ENCODE measurements around the gene SYMPK.

The SYMPK gene

DNA sequence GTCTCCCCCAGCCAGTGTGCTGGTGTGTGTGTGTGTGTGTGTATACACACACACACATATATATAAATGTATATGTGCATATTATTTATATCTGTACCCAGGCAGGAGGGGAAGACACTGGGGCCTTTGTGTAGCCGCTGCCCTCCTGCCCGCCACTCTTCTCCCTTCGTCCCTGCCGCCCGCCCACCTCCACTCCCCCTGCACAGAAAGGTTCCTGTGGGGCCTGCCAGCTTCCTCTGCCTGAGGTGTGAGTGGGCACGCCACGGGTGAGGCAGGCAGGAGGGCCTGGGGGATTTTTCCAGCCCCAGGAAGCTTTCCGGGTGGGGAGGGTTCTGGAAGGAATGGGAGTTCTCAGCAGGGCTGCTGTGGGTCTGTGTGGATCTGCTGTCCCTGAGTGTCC lies 16.1 kb upstream of the SYMPK start:
- H3K9me3 Mint-ChIP-seq: no peaks in the 10 kb centered on the region
- H3K4me3 Mint-ChIP-seq: no peak overlapping the region
- no peak overlapping the region for H3K27ac Mint-ChIP-seq
- no peak for DNase-seq
- peaks cover 5% of the 10 kb centered on the region for H3K36me3 Mint-ChIP-seq (ENCODE audit: low read depth)
- peaks cover 4% of the 10 kb centered on the region for H3K27me3 Mint-ChIP-seq (ENCODE audit: low read depth, poor library complexity)
- TF ChIP-seq, protein P1, sequence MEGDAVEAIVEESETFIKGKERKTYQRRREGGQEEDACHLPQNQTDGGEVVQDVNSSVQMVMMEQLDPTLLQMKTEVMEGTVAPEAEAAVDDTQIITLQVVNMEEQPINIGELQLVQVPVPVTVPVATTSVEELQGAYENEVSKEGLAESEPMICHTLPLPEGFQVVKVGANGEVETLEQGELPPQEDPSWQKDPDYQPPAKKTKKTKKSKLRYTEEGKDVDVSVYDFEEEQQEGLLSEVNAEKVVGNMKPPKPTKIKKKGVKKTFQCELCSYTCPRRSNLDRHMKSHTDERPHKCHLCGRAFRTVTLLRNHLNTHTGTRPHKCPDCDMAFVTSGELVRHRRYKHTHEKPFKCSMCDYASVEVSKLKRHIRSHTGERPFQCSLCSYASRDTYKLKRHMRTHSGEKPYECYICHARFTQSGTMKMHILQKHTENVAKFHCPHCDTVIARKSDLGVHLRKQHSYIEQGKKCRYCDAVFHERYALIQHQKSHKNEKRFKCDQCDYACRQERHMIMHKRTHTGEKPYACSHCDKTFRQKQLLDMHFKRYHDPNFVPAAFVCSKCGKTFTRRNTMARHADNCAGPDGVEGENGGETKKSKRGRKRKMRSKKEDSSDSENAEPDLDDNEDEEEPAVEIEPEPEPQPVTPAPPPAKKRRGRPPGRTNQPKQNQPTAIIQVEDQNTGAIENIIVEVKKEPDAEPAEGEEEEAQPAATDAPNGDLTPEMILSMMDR (IDR thresholded peaks at IDR 0.05): no peak
- peaks cover 72% of the 10 kb centered on the region for H3K4me1 Mint-ChIP-seq

- H3K4me3 Mint-ChIP-seq: peak overlapping the region; percentile 8
- no peak overlapping the region for H3K27ac Mint-ChIP-seq
- TF ChIP-seq, protein P1 (IDR thresholded peaks at IDR 0.05): no peak
- peaks cover 4% of the 10 kb centered on the region for H3K27me3 Mint-ChIP-seq (ENCODE audit: low read depth, poor library complexity)
- no peaks in the 10 kb centered on the region for H3K9me3 Mint-ChIP-seq
- no peak for DNase-seq
- H3K36me3 Mint-ChIP-seq (ENCODE audit: low read depth): peaks cover under 1% of the 10 kb centered on the region
- peaks cover 74% of the 10 kb centered on the region for H3K4me1 Mint-ChIP-seq
Observed at GRCh38 chr19:45878043-45878794, 15.3 kb upstream of the SYMPK start.

DNA sequence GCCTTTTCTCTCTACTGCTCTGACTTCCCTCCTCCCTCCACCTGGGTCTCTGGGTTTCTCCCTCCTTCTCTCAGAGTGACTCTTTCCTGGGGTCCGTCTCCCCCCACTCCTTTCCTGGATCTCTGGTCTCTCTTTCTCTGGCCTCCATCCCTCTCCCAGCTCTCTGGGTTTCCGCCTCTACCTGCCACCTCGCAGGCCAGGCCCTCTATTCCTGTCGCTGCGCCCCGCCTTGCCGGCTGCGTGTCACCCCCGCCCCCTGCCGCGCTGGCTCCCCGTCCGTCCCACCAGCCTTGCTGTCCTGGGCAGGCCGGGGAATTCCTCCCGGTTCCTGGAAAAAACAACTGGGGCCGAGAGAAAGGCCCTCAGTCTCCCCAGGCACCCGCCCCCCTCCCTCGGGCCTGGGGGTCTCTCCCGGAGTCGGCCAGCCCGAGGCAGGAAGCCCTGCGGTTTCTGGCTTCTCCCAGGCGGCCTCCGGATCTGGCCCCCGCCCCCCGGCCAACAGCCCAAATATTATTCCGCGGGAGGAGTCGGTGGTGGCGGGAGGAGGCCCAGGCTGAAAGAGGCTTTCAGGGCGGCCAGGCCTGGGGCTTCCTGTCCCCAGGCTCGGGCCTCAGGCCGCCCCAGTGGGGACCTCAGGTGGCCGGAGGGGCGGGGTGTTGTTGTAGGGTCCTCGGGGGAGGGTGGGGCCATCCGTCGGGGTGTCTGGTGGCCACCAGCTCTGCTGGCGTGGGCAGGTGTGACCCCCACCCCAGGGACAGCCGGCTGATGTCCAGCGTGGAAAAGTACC lies 13.7 kb upstream of the SYMPK start:
- Mint-ChIP-seq H3K36me3 (ENCODE audit: low read depth) (no peaks in the 10 kb centered on the region), H3K27ac (peak overlapping the region; percentile 2), H3K4me1 (peaks cover 65% of the 10 kb centered on the region), H3K27me3 (ENCODE audit: low read depth, poor library complexity) (peaks cover 4% of the 10 kb centered on the region), H3K4me3 (peak overlapping the region; percentile 65), H3K9me3 (no peaks in the 10 kb centered on the region)
- peak; percentile 64 for DNase-seq
- TF ChIP-seq, protein P1 (IDR thresholded peaks at IDR 0.05): no peak

DNA sequence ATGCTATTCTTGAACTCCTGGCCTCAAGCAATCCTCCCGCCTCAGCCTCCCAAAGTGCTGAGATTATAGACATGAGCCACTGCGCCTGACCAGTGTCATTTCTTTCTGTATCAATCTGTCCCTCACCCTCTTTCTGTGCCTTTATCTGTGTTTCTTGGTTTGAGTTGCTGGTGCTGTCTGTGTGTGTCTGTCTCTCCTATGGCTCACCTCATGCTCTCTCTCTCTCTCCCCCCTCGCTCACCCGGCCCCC lies 13.1 kb upstream of the SYMPK start:
- Mint-ChIP-seq H3K27me3 (ENCODE audit: low read depth, poor library complexity) (peaks cover 4% of the 10 kb centered on the region), H3K4me1 (peaks cover 60% of the 10 kb centered on the region), H3K4me3 (peak overlapping the region; percentile 65), H3K9me3 (no peaks in the 10 kb centered on the region), H3K27ac (peak overlapping the region; percentile 2), H3K36me3 (ENCODE audit: low read depth) (no peaks in the 10 kb centered on the region)
- TF ChIP-seq, protein P1 (IDR thresholded peaks at IDR 0.05): no peak
- DNase-seq: no peak

DNA sequence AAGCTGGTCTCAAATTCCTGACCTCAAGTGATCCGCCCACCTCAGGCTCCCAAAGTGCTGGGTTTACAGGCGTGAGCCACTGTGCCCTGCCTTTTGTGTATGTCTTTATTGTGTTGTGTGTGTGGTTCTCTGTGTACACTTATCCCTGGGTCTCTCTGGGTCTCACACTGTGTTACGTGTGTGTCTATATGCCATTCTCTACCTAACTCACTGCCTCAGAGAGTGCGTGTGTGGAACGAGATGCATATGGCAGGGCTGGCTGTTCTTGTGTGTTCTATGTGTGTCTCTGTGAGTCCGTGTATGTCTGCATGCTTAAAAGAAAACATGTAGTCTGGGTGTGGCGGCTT lies 11.6 kb upstream of the SYMPK start:
- Mint-ChIP-seq H3K27ac (peak overlapping the region; percentile 82), H3K4me3 (peak overlapping the region; percentile 35), H3K27me3 (ENCODE audit: low read depth, poor library complexity) (peaks cover 3% of the 10 kb centered on the region), H3K4me1 (peaks cover 56% of the 10 kb centered on the region), H3K36me3 (ENCODE audit: low read depth) (no peaks in the 10 kb centered on the region), H3K9me3 (no peaks in the 10 kb centered on the region)
- TF ChIP-seq, protein P1 (IDR thresholded peaks at IDR 0.05): no peak
- no peak for DNase-seq
